AML-193 (cell line): Measurements from ENCODE around the gene TMEM151B.

ENCODE experiments used
- DNase-seq, 2 experiments: peaks; one replicate each; lab custom pipeline; 2025; lab: John Stamatoyannopoulos, UW

Gene TMEM151B

DNA sequence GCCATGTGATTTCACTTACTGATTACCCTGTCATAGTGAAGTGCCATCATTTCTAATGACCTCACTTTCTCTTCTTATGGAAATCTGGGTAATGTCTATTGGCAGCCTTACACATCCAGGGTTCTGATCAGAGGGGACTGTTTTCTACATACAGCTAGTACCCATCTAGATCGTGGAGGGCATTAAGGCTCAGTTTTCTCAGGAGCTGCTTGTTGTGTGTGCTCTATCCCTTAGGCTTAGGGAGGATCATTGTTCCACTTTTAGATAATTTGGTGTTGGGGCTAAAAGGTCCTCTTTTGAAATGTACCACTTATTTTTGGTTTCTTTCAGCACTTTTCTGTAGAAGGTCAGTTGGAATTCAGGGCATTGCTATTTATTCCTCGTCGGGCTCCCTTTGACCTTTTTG lies 19.5 kb upstream of the TMEM151B start:
- no peak for DNase-seq

DNA sequence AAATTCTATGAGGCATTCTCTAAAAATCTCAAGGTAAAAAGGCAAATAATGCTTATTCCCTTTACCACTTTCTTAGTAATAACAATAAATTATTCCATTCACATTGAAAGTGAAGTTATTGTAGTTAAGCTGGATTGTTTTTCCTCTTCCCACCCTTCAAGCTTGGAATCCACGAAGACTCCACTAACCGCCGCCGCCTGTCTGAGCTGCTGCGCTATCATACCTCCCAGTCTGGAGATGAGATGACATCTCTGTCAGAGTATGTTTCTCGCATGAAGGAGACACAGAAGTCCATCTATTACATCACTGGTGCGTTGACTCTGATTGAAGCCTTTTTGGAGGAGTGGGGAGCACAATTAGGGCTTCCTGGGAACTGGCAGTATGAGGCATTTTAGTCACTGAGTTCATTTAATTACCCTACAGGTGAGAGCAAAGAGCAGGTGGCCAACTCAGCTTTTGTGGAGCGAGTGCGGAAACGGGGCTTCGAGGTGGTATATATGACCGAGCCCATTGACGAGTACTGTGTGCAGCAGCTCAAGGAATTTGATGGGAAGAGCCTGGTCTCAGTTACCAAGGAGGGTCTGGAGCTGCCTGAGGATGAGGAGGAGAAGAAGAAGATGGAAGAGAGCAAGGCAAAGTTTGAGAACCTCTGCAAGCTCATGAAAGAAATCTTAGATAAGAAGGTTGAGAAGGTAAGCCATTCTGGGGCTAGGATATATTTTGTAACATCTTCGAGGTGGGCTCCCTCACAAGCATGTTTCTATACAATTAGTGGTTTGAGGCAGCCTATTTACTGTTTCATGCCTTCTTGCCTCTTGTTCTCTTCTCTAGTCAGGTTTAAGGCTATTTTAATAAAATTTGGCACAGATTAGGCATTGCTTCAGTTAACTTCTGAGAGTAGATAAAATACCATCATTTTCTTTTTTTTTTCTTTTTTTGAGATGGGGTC lies 18.4 kb upstream of the TMEM151B start:
- no peak for DNase-seq

DNA sequence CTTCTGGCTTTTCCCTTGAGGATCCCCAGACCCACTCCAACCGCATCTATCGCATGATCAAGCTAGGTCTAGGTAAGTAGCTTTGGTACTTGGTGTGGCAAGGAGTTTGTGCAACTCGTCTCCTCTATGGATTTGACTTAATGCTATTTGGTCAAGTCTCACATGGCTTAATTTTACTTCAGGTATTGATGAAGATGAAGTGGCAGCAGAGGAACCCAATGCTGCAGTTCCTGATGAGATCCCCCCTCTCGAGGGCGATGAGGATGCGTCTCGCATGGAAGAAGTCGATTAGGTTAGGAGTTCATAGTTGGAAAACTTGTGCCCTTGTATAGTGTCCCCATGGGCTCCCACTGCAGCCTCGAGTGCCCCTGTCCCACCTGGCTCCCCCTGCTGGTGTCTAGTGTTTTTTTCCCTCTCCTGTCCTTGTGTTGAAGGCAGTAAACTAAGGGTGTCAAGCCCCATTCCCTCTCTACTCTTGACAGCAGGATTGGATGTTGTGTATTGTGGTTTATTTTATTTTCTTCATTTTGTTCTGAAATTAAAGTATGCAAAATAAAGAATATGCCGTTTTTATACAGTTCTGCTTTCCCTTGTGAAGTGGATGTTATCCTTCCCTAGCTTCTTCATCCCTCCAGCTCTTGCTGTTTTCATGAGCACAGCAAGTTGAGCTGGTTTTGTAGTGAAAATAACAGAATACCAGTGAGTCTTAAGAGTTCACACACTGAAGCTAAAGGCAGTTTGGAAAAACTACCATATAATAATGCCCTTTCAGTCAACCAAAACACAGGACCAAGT lies 16.7 kb upstream of the TMEM151B start:
- peak; percentile 50 to 73 for DNase-seq

GRCh38 chr6:44254191-44255104 lies 15.8 kb upstream of the TMEM151B start:
- DNase-seq, result no peak

DNA sequence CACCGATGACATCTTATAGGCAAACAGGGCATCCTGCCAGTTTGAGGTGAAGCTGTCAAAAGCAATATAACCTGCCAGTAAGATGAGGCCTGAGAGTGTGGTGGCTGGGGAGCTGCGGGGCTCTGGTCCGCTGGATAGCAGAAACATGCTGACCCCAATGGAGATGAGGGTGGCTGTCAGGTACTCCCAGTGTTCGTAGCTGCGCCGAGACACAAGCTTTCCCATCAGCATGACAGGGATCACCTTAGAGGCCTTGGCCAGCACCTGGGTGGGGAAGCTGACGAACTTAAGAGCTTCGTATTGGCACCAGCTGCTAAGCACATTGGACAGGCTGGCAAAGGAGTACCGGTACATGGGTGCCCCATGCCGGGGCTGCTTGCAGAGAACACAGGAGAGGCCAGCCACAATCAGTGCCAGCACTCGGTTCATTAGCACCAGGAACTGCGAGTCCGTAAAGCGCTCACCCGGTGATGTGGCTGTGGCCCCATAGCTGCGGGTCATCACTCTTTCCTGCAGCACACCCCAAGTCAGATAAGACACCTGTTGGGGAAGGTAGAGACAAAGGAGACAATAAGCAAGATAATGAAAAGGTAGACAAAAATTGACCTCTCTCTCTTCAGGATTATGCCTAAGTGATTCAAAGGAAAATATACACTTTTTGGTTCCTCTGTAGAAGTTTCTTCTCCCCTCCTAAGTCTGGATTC lies 15.0 kb upstream of the TMEM151B start:
- DNase-seq, result no peak

- no peak for DNase-seq
Observed at GRCh38 chr6:44255871-44256774, 14.1 kb upstream of the TMEM151B start.

- DNase-seq, result no peak
Observed at GRCh38 chr6:44256775-44257024, 13.6 kb upstream of the TMEM151B start.

DNA sequence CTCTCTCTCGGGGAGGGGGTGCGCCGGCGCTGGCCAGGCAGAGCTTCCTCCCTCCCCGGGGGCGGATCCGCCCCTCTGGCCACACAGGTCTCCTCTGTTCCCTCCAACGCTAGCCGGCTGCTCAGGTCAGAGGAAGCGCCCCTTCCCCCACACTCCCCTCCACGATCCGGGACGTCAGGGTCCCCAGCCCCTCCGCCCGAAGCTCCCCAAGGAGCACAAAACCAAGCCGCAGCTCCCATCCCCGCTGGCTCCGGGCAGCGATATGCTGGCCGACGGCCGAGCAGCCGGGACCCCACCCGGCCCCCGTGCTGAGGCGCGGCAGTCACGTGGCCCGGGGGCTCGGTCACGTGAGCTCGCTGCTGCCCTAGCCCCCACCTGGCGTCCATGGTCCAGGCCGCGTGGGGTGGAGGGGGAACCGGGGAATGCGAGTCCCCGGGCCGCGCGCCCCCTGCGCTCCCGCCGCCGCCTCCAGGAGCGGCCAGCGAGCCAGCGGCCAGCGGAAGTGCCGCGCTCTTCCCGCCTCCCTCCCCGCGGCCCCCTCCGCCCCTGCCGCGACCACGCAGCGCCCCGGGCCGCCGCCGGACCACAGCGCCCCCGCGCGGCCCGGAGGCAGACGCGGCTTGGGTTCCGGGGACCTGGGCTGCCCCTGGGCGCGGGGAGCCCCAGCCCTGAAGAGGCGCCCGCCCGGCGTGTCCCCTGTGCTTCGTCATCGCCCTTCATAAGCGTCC lies 13.1 kb upstream of the TMEM151B start, which contains the start of gene SLC35B2:
SLC35B2 (minus strand) TSS at position 504 of the 728 bp plus-strand sequence; CDS start at position 386, 118 bp downstream.
- DNase-seq, result peak; percentile 80 to 84

- DNase-seq, result no peak
Observed at GRCh38 chr6:44257753-44258324, 12.4 kb upstream of the TMEM151B start.

DNA sequence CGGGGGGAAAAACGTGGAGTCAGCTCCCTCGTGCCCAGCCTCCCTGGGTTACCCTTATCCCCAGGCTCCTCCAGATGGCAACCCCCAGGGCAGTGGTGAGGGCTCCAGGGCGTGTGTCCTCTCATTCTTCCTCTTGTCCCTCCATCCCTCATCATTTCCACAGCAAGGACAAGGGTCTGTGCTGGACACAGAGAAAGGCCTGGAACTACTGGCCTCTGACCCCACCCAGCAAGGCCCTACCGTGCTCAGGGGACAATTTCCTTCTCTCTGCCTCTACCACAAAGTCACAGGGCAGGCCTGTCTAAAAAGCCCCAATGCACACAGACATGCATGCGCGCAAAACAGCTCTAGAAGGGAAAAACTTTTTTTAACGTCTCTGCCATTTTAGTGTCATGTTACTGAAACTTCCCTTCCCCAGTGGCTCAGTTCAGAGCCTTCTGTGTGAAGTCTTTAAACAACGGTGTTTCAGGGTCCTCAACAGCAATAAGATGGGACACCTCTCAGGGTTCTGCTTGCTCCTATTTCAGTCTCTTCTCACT lies 11.9 kb upstream of the TMEM151B start:
- no peak for DNase-seq

DNA sequence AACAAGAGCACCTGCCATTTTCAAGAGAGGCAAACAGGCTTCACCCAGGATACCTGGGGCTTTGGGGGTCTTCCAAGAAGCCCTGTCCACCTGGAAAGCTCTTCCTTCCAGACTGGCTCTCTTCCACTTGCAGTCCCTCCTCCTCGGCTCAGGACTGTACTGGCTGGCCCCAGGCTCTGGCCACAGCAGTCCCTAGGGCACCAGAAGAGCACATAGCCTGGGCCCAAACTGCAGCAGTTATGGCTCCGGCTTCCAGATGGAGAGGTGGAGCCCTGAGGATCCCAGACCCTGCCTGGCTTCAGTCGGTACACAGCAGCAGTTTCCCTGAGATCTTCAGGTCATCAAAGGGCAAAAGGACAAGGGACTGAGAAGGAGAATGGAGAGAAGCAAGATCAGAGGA lies 11.3 kb upstream of the TMEM151B start:
- no peak for DNase-seq

DNA sequence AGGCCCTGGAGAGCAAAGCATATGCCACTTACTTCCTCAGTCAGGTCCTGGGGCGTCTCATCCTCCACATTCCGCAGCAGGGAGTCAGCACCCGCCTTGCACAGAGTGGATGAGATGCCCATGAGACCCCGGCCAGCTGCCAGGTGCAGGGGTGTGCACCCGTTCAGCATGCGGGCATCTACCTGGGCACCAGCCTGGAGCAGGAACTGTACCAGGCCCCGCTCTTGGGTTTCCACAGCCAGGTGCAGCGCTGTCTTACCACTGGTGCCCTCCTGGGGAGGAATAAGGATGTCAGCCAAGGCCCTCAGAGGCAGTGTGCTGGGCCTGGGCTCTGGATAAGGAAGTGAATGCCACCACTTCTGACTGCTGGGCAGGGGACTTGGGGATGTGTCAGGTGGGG lies 10.2 kb upstream of the TMEM151B start:
- no peak for DNase-seq

DNA sequence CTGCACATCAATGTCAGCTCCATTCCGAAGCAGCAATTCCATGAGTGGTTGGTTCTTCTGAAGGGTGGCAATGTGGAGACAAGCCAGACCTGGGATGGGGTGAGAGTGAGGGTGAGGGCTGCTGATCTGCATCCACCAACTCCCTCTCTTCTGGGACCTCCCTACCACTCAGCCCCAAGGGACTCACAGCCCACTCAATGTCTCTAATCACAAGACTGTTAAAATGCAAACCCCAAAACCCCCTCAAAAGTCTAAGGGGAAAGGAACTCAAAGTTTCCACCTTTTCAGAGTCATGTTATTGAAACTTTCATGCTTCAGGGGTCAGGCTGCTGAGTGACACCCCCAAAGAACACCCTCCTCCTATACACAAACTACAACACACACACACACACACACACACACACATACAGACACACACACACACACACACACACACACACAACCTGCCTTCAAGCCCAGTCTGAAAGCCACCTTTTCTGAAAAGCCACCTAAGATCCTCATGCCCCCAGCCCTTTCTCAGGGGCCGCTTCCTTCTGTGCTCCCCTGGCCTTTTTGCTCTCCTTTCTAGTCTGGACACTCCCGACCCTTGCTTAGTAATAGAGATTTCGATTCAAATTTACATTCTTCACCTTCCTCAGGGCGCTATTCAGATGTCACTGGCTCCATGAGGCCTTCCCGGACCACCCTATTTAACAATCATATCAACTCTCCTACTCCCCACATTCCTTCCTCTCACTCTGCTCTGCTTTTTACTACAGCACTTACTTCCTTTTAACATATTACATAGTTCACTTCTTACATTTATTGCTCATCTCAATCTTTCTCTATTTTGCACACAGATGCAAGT lies 9.6 kb upstream of the TMEM151B start:
- no peak for DNase-seq

DNA sequence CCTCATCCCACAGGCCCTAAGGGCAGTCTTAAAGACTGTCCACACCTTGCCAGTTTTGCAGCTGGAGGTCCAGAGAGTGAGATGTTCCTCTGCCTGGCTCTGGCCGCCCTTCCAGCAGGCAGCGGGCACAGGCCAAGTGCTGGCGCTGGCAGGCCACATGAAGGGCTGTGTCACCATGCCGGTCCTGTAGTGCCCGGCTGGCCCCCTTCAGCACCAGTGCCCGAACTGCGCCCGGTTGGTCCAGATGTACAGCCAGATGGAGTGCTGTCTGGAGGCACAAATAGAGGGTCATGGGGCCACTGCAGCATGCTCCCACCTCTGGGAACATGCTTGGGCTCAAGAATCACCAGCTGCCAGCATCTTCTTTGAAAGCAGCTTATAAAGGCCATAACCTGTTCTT lies 8.7 kb upstream of the TMEM151B start:
- DNase-seq, result no peak

DNA sequence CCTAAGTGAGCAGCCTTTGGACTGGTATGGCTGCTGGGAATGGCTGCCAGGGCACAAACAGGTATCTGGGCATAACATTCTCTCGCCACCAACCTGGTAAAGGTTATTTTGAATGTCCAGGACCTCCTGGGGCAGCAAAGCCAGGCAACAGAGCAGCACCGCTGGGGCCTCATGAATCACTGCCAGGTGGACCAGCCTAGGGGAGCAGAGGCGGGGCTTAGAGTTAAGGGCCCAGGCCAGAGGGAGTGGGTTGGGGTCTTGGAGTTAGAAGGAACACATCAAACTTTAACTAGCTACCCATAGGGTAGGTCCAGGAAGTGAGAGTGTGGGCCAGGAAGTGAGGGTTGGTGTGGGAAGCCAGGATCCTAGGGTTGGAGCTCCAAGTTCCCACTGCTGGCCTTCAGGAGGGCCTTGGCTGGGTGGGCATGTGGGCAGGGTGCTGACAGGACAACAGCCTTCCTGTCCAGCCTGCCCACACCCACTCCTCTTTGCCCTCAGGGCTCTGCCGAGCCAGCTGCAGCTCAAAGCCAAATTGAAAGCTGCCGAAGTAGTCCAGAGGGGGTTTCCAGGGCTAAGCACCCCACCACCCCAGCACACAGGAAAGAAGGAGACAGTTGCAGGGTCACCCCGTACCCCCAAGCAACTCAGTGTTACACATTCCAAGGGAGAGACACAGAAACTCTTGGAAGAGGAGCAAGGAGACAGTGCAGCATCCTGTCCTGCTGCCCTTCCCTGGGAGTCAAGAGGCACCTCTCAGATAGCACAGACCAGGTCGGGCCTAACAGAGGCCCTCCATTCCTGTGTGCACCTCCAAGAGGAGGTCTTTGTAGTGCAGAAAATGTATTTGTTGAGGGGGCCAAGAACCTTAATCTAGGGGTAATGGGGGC lies 7.5 kb upstream of the TMEM151B start:
- DNase-seq, result no peak

DNA sequence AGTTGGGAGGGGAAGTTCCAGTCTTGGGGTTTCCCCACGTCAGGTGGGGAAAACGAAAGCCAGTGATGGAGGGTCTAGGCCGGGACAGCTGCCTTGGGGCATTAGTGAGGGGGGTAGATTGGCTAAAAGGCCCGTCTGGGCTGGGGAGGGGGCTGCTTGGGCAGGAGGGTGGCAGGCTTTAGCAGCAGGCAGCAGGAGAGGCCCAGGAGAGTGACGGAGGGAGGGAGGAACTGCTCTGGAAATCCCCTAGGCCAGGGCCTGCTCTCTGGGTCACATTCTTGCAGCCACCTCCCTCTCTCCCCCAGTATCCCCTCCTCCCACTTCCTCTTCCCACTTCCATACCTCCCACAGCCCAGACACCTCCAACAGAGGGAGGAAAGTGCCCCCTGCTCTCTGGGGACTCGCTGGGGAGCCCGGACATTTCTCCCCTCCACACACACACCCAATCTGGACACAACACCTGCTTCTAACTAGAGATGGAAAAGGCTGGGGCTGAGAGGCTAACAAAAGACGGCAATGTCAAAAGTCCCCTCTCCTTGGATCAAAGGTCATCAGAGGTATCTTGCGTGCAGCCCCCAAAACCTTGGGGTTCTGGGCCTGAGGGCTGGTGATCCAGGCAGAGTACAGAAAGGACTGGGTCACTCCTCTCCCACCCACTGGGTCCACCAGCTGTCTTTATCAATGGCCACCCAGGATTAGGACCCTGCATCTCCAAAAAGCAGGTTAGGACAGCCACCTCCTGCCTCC lies 6.7 kb upstream of the TMEM151B start:
- no peak for DNase-seq
